Keratinocyte (primary cell): ENCODE data around the gene ATP4A. TPM values are rescaled to one million over a fixed set of nuclear protein-coding genes. Genes with fewer than 3 reads are reported as not detected.

Source experiments
- DNase-seq: peaks from one replicate; pipeline ENCODE4 v3.0.0-alpha.2; 2011; ENCODE audit warnings: low read depth, missing footprints, low spot score
- FAIRE-seq: peaks from 2 replicates; lab custom pipeline; 2011; peaks lifted over from hg19 to GRCh38; lab: Jason Lieb, UNC
- H2AFZ ChIP-seq: 2 replicates; pipeline ENCODE4 v1.6.0; 2012; ENCODE audit warnings: low read length, control low read depth, inconsistent platforms; ENCODE audit not compliant: control insufficient read depth
- H3K27ac ChIP-seq: 2 replicates; pipeline ENCODE4 v1.5.1; 2011; ENCODE audit warnings: low read length; ENCODE audit not compliant: control insufficient read depth, insufficient read depth
- H3K27me3 ChIP-seq: 3 replicates; pipeline ENCODE4 v1.6.0; 2011; ENCODE audit warnings: low read length; ENCODE audit not compliant: control insufficient read depth, insufficient read depth; ENCODE audit errors: extremely low read depth
- H3K36me3 ChIP-seq, 2 experiments: 2 replicates in 1 of 2; 3 replicates in 1 of 2; pipeline ENCODE4 v1.5.1; 2011; ENCODE audit warnings: low read length in 2 of 2, mild to moderate bottlenecking in 1 of 2; ENCODE audit not compliant: control insufficient read depth in 2 of 2, insufficient read depth in 2 of 2; ENCODE audit errors: extremely low read depth in 1 of 2
- H3K4me1 ChIP-seq: 3 replicates; pipeline ENCODE4 v1.5.1; 2011; ENCODE audit warnings: low read length; ENCODE audit not compliant: control insufficient read depth, insufficient read depth; ENCODE audit errors: extremely low read depth
- H3K4me2 ChIP-seq: 3 replicates; pipeline ENCODE4 v1.6.0; 2011; ENCODE audit warnings: low read depth, low read length; ENCODE audit not compliant: control insufficient read depth, insufficient read depth; ENCODE audit errors: extremely low read depth
- H3K4me3 ChIP-seq, 3 experiments: fragments of 200-600 bp in 1 of 3; sonication (generic) in 1 of 3; 2 replicates in 2 of 3; 3 replicates in 1 of 3; pipeline ENCODE4 v1.5.1; 2011 to 2016; ENCODE audit warnings: low read length in 3 of 3, mild to moderate bottlenecking in 3 of 3, control low read depth in 2 of 3, inconsistent platforms in 1 of 3, low read depth in 1 of 3, mixed read lengths in 1 of 3, mixed run types in 1 of 3, moderate library complexity in 1 of 3; ENCODE audit not compliant: control insufficient read depth in 2 of 3, insufficient read depth in 2 of 3; ENCODE audit errors: extremely low read depth in 1 of 3
- H3K79me2 ChIP-seq: 2 replicates; pipeline ENCODE4 v1.6.0; 2012; ENCODE audit warnings: low read length; ENCODE audit not compliant: control insufficient read depth, insufficient read depth
- H3K9ac ChIP-seq: 3 replicates; pipeline ENCODE4 v1.6.0; 2011; ENCODE audit warnings: low read length; ENCODE audit not compliant: control insufficient read depth, insufficient read depth; ENCODE audit errors: extremely low read depth
- H3K9me1 ChIP-seq: 3 replicates; pipeline ENCODE4 v1.6.0; 2011; ENCODE audit warnings: low read length; ENCODE audit not compliant: control insufficient read depth, insufficient read depth; ENCODE audit errors: extremely low read depth
- H3K9me3 ChIP-seq: 2 replicates; pipeline ENCODE4 v1.5.1; 2012; ENCODE audit warnings: low read depth, low read length; ENCODE audit not compliant: control insufficient read depth
- H4K20me1 ChIP-seq: 3 replicates; pipeline ENCODE4 v1.6.0; 2011; ENCODE audit warnings: low read length; ENCODE audit not compliant: control insufficient read depth, insufficient read depth; ENCODE audit errors: extremely low read depth
- CTCF ChIP-seq, 3 experiments: IDR thresholded peaks in 1 of 3; conservative IDR thresholded peaks in 1 of 3; optimal IDR thresholded peaks in 1 of 3; 2 replicates in 2 of 3; 3 replicates in 1 of 3; pipeline versions ENCODE3 to v1.5.1; 2011; ENCODE audit warnings: low read length in 3 of 3, mild to moderate bottlenecking in 3 of 3, moderate library complexity in 2 of 3, control low read depth in 1 of 3, inconsistent platforms in 1 of 3; ENCODE audit not compliant: insufficient read depth in 2 of 3; ENCODE audit errors: extremely low read depth in 1 of 3
- EZH2 ChIP-seq: IDR thresholded peaks from one replicate; pipeline ENCODE4 v1.6.1; 2012; ENCODE audit warnings: inconsistent platforms, mild to moderate bottlenecking, low read length, moderate library complexity
- dilution Hi-C: fragments of 300-500 bp; cut with MboI; formaldehyde crosslinking; loops from one replicate; pipeline ENCODE4 v1.7.0; 2020; ENCODE audit warnings: low sequenced_read_pairs; ENCODE audit not compliant: extremely low pct_ligation_motif_present
- polyA plus RNA-seq, 5 experiments: library from polyadenylated mRNA; depleted of rRNA in 3 of 5; stranded (reverse) in 3 of 5; stranded (forward) in 1 of 5; unstranded in 1 of 5; fragments of >200 nt; gene quantifications; 1 replicate in 1 of 5; 2 replicates in 3 of 5; 3 replicates in 1 of 5; pipeline versions ENCODE4 v1.2.1 to v1.2.3, GENCODE V29; 2011 to 2012; ENCODE audit warnings: missing spikeins in 2 of 5, low read depth in 1 of 5, low replicate concordance in 1 of 5

Gene ATP4A
- polyA plus RNA-seq, 1 donor (not counting 4 experiments of a cell fraction or from before 2014, with no cell fraction given): not detected

GRCh38 chr19:35521124-35521743 is 42.2 kb downstream of the ATP4A start:
- Histone ChIP-seq H3K36me3 (no peaks in the 10 kb centered on the region), H3K9me3 (no peaks in the 10 kb centered on the region), H3K9ac (no peak overlapping the region), H3K4me2 (no peak overlapping the region), H3K4me3 (no peak overlapping the region), H4K20me1 (no peaks in the 10 kb centered on the region), H3K27me3 (peaks cover 4% of the 10 kb centered on the region), H3K79me2 (no peaks in the 10 kb centered on the region), H3K27ac (no peak overlapping the region), H2AFZ (no peak overlapping the region), H3K4me1 (peaks cover 16% of the 10 kb centered on the region), H3K9me1 (no peaks in the 10 kb centered on the region)
- no peak for DNase-seq
- TF ChIP-seq EZH2 (no peak), CTCF (optimal IDR thresholded peaks at IDR 0.05 in 1 of 3, IDR thresholded peaks at IDR 0.05 in 1 of 3, conservative IDR thresholded peaks at IDR 0.05 in 1 of 3; ENCODE audit: extremely low read depth in 1 of 3, insufficient read depth in 2 of 3, low read length in 3 of 3) (no peak)
- no peak for FAIRE-seq
- dilution Hi-C loops: no loop called here

GRCh38 chr19:35519291-35519690 is 44.2 kb downstream of the ATP4A start:
- peak overlapping the region; percentile 63 for H2AFZ ChIP-seq
- H3K79me2 ChIP-seq: no peaks in the 10 kb centered on the region
- no peak overlapping the region for H3K27ac ChIP-seq
- FAIRE-seq (peak; percentile 96), DNase-seq (peak; percentile 90)
- H3K4me2 ChIP-seq: peak overlapping the region; percentile 10
- no peak overlapping the region for H3K9ac ChIP-seq
- no peaks in the 10 kb centered on the region for H4K20me1 ChIP-seq
- TF ChIP-seq EZH2 (no peak), CTCF (optimal IDR thresholded peaks at IDR 0.05 in 1 of 3, IDR thresholded peaks at IDR 0.05 in 1 of 3, conservative IDR thresholded peaks at IDR 0.05 in 1 of 3; ENCODE audit: extremely low read depth in 1 of 3, insufficient read depth in 2 of 3, low read length in 3 of 3) (no peak)
- H3K36me3 ChIP-seq: no peaks in the 10 kb centered on the region
- no peaks in the 10 kb centered on the region for H3K9me1 ChIP-seq
- H3K27me3 ChIP-seq: peaks cover 3% of the 10 kb centered on the region
- dilution Hi-C loops: no loop called here
- peaks cover 16% of the 10 kb centered on the region for H3K4me1 ChIP-seq
- no peak overlapping the region for H3K4me3 ChIP-seq
- H3K9me3 ChIP-seq: no peaks in the 10 kb centered on the region
